ENCODE results near the gene ABCA7.

The ABCA7 gene, protein sequence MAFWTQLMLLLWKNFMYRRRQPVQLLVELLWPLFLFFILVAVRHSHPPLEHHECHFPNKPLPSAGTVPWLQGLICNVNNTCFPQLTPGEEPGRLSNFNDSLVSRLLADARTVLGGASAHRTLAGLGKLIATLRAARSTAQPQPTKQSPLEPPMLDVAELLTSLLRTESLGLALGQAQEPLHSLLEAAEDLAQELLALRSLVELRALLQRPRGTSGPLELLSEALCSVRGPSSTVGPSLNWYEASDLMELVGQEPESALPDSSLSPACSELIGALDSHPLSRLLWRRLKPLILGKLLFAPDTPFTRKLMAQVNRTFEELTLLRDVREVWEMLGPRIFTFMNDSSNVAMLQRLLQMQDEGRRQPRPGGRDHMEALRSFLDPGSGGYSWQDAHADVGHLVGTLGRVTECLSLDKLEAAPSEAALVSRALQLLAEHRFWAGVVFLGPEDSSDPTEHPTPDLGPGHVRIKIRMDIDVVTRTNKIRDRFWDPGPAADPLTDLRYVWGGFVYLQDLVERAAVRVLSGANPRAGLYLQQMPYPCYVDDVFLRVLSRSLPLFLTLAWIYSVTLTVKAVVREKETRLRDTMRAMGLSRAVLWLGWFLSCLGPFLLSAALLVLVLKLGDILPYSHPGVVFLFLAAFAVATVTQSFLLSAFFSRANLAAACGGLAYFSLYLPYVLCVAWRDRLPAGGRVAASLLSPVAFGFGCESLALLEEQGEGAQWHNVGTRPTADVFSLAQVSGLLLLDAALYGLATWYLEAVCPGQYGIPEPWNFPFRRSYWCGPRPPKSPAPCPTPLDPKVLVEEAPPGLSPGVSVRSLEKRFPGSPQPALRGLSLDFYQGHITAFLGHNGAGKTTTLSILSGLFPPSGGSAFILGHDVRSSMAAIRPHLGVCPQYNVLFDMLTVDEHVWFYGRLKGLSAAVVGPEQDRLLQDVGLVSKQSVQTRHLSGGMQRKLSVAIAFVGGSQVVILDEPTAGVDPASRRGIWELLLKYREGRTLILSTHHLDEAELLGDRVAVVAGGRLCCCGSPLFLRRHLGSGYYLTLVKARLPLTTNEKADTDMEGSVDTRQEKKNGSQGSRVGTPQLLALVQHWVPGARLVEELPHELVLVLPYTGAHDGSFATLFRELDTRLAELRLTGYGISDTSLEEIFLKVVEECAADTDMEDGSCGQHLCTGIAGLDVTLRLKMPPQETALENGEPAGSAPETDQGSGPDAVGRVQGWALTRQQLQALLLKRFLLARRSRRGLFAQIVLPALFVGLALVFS (N-terminal part only)

DNA sequence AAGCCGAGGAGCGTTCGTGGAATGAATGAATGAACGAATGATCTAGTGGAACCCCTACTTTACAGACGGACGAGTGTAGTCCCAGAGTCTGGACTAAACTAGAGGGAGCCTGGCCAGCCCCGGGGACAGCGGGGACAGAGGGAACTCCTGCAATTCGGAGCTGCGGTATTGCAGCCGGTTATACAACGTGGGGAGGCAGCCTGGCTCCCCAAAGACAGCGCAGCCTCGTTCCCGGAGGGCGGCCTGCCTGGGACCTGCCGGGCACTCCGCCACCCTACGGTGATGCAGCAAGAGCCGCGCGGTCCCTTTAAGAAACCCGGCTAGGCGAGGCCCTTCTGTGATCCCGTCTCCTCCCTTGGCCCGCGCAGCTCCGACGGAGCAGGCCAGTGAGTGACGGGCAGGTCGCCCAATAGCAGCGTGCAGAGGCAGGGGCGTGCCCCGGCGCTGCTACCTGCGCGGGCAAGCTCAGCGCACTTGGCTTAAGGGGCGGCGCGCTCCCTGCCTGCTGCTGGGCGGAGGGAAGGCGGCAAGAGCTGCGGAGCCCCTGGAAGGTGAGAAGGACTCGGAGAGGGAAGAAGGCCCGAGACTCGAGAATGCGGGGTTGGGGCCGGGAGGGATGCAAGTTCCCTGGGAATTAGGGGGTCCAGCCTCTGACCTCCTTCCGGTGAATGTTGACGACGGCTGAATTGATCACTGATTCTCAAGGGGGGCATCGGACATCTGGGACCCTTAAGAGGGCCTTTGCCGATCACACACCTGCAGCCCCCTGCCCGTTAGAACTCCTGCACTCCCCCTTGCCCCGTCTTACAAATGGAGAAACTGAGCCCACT, at the start of gene ABCA7:
Gene ABCA7, plus strand, starts transcription at position 462 of the 830 bp plus-strand sequence. CDS start 1,255 bp downstream, outside the sequence.
- peak; percentile 75 for DNase-seq (ENCODE audit: low read depth)

GRCh38 chr19:990119-990571, 49.8 kb upstream of the ABCA7 start:
- DNase-seq (ENCODE audit: low read depth): no peak

GRCh38 chr19:990746-991145, 49.2 kb upstream of the ABCA7 start:
- DNase-seq (ENCODE audit: low read depth): no peak

- no peak for DNase-seq (ENCODE audit: low read depth)
These were observed 48.6 kb upstream of the ABCA7 start for GRCh38 chr19:991174-991931.

DNA sequence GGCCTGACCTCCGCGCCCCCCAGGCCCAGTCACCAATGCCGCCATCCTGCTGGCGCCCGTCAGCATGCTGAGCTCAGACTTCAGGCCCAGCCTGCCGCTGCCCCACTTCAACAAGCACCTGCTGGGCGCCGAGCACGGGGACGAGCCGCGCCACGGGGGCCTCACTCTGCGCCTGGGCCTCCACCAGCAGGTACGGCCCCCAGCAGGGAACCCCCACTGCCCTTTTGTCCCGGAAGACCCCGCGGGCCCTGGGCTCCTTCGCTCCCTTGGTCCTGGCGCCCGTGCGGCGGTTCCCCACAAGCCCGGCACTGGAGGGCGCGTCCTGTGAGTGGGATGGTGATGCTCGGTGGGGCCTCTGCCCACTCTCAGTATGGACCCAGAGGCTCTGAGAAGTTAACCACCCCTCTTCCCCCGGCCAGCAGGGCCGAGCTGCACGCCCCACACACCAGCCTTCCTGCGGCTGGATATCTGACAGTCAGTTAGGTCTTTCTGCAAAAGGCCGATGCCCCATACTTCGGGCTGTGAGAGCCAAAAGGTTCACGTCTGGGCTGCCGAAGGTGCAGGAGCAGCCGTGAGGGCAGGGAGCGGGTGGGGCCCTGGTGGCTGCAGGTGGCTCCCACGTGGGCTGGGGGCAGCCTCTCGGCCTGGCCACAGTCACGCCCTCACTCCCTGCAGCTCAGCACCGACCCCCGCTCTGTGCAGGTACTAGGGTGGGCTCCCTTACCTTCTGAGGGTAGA, 47.8 kb upstream of the ABCA7 start:
- no peak for DNase-seq (ENCODE audit: low read depth)

GRCh38 chr19:992670-993055, 47.2 kb upstream of the ABCA7 start:
- no peak for DNase-seq (ENCODE audit: low read depth)

GRCh38 chr19:993361-993830, 46.5 kb upstream of the ABCA7 start:
- DNase-seq (ENCODE audit: low read depth): no peak

DNA sequence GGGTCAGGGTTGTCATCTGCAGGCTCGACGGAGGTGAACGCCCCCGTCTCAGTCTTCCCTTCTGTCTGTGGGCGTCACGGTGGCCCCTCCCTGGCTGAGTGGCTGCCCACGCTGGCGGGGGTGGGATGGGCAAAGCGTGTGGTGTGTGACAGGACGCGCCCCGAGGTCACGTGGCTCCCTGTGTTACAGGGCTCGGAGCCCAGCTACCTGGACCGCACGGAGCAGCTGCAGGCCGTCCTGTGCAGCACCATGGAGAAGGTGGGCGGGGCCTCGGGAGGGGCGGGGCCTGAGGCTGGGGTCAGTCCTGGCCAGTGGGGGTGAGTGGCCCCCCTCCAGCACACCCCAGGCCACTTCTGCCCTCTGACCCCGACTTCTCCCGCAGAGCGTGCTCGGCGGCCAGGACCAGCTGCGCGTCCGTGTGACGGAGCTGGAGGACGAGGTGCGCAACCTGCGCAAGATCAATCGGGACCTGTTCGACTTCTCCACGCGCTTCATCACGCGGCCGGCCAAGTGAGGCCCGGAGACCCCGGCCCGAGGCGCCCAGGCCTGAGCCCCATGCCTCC, 46.0 kb upstream of the ABCA7 start:
- no peak for DNase-seq (ENCODE audit: low read depth)

GRCh38 chr19:994516-994915, 45.4 kb upstream of the ABCA7 start:
- no peak for DNase-seq (ENCODE audit: low read depth)

DNA sequence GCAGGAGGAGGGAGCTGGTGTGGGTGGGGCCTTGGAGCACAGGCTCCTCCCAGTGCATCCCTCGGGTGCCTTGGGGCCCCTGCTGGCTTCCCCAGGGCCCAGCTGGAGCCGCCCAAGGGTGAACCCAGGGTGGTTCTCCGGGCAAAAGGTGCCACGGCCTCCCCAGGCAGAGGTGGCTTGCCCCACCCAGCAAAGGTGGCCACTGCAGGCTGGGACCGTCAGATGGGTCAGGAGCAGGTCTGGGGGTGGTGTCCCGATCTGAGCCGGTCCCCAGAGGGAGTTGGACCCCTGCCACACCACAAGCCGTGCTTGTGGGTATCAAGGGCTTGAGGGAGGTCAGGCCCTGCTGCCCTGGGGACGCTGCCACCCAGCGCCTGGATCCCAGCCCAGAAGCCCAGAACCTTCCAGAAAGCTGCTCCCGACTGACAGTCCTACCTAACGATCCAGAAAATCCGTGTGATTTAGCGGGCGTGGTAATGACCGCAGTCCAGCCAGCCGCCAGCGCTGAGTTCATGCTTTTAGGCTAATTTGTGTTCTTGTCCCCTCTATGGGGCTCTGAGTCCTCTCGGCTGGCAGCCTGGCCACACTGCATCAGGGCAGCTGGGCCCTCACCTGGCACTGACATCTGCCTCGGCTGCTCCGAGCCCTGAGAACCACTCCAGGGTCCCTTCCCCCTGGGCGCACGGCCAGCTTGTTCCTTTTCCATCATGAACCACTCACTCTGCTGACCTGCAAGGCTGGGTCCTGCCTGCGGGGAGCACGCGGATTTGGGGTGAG, 44.7 kb upstream of the ABCA7 start:
- DNase-seq (ENCODE audit: low read depth): no peak

DNA sequence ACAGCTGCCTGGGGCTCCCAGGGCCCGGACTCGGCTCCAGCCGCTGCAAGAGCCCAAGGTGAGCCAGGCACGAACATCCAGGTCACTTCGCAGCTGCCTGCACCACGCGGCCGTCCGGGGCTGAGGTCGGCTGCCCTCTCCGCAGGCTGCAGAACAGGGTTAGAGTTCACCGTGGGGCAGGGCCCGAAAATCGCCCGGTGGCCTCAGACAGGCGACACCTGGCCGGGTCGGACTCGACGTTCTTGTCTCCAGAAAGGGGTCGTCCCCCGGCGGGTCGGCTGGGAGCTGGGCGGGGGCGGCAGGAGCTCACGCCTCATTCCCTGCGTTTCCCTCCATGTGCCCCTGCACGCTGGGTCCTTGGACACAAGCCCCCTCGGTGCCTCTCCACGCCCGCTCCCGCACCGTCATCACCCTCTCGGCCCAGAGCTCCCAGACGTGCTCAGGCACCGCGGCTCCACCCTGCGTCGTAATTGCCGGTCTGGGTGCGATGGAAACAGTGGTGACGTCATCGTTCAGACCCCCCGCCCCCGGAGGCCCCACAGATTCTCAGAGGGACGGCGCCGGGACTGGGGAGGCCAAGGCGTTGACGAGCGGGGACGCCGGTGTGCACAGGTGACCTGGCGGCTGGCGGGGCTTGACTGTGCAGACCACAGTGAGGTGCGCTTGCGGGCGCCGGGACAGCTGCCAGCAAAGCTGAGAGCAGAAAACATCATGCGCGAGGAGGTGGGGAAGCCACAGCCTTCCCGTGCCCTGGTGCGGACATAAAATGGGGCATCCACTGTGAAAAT, 43.7 kb upstream of the ABCA7 start:
- no peak for DNase-seq (ENCODE audit: low read depth)

DNA sequence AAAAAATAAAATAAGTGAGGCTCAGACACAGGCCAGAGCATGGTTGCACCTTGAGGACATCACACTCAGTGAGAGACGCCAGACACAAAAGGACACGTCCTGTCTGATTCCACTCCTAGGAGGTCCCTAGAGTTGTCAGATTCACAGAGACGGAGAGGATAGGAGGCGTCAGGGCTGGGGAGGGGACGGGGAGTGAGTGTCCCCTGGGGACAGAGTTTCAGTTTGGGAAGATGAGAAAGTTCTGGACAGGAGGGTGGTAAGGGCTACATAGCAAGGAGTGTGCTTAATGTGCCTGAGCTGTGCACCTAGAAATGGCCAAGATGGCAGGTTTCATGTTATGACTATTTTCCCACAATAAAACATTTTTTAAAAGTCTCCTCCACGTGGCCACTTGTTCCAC, 41.8 kb upstream of the ABCA7 start:
- DNase-seq (ENCODE audit: low read depth): no peak

DNA sequence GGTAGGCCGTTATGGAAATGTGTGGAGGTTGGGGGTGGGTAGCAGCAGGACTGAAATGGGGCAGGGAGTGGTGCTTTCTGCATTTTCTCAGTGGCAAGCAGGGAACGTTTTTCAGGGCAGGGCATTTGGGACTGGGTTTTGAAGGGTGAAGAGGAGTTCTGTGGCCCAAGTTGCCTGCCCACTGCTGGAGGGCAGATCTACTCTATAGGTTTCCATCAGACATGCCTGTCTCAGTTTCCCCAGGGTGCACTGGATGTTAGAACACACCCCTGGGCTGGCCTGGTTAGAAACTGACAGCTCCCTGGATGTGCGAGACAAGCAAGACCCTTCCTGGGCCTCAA, 40.6 kb upstream of the ABCA7 start:
- DNase-seq (ENCODE audit: low read depth): no peak

- no peak for DNase-seq (ENCODE audit: low read depth)
These were observed 39.8 kb upstream of the ABCA7 start, which contains the start of gene GRIN3B for GRCh38 chr19:1000095-1000494. Gene GRIN3B (plus strand): TSS chr19:1000419. CDS start chr19:1000438, 19 bp downstream.

DNA sequence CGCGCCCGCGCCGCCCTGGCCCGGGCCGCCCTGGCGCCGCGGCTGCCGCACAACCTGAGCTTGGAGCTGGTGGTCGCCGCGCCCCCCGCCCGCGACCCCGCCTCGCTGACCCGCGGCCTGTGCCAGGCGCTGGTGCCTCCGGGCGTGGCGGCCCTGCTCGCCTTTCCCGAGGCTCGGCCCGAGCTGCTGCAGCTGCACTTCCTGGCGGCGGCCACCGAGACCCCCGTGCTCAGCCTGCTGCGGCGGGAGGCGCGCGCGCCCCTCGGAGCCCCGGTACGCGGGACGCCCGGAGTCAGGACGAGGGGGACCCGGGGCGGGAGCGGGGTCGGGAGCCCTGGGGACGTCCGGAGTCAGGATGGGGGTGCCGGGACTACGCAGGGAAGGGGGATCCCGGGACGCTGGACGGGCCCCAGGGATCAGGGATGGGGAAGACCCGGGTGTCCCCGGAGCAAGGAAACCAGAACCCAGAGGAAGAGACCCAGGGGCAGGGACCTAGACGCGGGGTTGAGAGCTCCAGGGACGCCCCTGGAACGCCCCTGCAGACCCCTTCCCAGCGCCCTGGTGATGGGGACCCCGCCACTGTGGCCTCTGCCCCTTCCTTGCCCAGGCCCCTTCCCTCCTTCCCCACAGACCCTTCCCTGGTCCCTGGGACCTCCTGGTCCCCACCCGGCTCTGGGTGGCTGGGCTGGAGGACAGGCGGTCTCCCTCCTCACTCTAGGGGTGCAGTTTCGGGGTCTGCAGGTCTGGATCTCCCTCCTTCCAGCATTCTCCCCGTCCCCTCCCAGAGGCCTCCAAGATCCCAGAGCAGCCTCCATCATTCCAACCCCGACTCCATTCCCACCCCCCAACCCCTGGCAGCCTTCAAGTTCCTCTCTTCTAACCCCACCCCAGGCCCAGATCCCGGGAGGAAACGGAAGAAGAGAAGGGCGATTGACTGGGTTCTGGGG, 39.0 kb upstream of the ABCA7 start:
- DNase-seq (ENCODE audit: low read depth): no peak

DNA sequence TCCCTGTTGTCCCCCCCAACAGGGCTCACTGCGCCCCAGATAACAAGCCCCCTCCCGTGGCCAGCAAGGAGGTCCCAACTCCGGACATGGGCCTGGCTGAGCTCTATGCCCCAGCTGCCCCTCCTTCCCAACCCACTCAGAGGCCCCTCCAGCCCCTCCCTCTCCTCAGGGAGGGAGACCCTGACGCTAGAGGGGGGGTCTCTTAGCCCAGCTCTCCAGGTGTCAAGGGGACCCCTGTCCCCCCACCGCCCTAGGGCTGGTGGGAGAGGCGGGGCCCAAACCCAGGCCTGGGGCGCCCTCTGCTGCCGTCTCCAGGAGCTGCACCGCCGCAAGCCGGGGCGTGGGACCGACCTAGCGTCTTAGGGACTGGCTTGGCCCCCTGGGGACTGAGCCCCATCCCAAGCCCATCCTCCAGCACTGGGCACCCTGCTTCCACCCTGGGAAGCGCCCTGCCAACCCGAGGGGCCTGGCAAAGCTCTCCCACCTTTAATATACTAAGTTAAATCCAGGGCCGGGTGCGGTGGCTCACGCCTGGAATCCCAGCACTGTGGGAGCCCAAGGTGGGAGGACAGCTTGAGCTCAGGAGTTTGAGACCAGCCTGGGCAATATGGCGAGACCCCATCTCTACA, 38.3 kb upstream of the ABCA7 start:
- DNase-seq (ENCODE audit: low read depth): no peak

All from GM04503 (cell line).